Activated CD8-positive, alpha-beta T cell treated with anti-CD3 and anti-CD28 coated beads, Interleukin-2, amount 10 ng/mL, durations not matched to agents 7 days and 5 days (primary cell): ENCODE measurements around the gene ACD. TPM values are rescaled to one million over a fixed set of nuclear protein-coding genes. Genes with fewer than 3 reads are reported as not detected.

Experiments used
- ATAC-seq: fragments of 150-1000 bp; cut with Tn5 transposase; one replicate; pipeline ENCODE4 v1.10.0; 2021; ENCODE audit warnings: moderate library complexity
- CTCF ChIA-PET: fragments of 350-600 bp; sonication (Branson Sonifier 250); formaldehyde crosslinking; loops from one replicate; lab custom pipeline; 2021; ENCODE audit warnings: antibody characterized with exemption; lab: Charles Lee
- POLR2A ChIA-PET: fragments of 350-600 bp; sonication (Branson Sonifier 250); formaldehyde crosslinking; loops from one replicate; lab custom pipeline; 2021; ENCODE audit warnings: antibody characterized with exemption; lab: Charles Lee
- DNase-seq: peaks from one replicate; pipeline ENCODE4 v3.0.0-alpha.2; 2020
- H3K27ac Mint-ChIP-seq: one replicate; pipeline ENCODE4 v1.8.0; 2021; ENCODE audit warnings: mild to moderate bottlenecking, mixed read lengths
- H3K27me3 Mint-ChIP-seq: one replicate; pipeline ENCODE4 v1.8.0; 2021; ENCODE audit warnings: low read depth, mixed read lengths
- H3K36me3 Mint-ChIP-seq: one replicate; pipeline ENCODE4 v1.8.0; 2021; ENCODE audit warnings: low read depth, mixed read lengths
- H3K4me1 Mint-ChIP-seq: one replicate; pipeline ENCODE4 v1.8.0; 2021; ENCODE audit warnings: low read depth, mixed read lengths
- H3K4me3 Mint-ChIP-seq: one replicate; pipeline ENCODE4 v1.8.0; 2021; ENCODE audit warnings: mild to moderate bottlenecking, mixed read lengths
- H3K9me3 Mint-ChIP-seq: one replicate; pipeline ENCODE4 v1.8.0; 2022; ENCODE audit warnings: mixed read lengths; ENCODE audit not compliant: insufficient read depth
- total RNA-seq, 2 experiments: library from RNA; stranded (reverse); gene quantifications; one replicate each; pipeline ENCODE4 v1.2.3, GENCODE V29; 2021

The ACD gene
- total RNA-seq, 2 experiments from 2014 or later = 51.4 to 51.6 TPM

DNA sequence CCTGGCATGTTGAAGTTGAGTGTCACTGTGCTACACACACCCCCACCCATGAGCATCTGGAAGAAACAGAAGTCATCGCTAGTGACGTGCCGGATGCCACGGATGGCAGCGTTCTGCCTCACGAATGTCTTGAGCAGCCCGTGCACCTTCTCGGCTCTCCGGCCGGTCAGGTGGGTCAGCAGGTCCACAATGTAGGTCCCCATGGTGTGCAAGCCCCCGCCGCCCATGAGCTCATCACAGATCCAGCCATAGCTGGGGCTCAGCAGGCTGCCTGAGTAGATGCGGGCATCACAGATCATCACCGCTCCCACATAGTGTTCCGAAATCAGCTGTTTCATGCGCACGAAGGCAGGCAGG lies 15.5 kb upstream of the ACD start:
- H3K36me3 Mint-ChIP-seq = no peaks in the 10 kb centered on the region
- CTCF ChIA-PET = no interaction called here

GRCh38 chr16:67674851-67675578 lies 15.0 kb upstream of the ACD start:
- CTCF ChIA-PET = interaction anchor here (0.7 to 0.9 kb wide), 2 partner anchors 142 to 209 kb away, joined by 3 to 4 read pairs; partner anchors contain the start of gene NRN1L
- Mint-ChIP-seq H3K36me3 (no peaks in the 10 kb centered on the region), H3K27me3 (no peaks in the 10 kb centered on the region), H3K9me3 (no peaks in the 10 kb centered on the region), H3K4me3 (no peak overlapping the region), H3K27ac (no peak overlapping the region), H3K4me1 (no peaks in the 10 kb centered on the region)
- POLR2A ChIA-PET = no interaction called here
- DNase-seq = no peak
- no peak for ATAC-seq

More for the DNA sequence above, 15.5 kb upstream of the ACD start:
- no peaks in the 10 kb centered on the region for H3K27me3 Mint-ChIP-seq
- no peaks in the 10 kb centered on the region for H3K4me1 Mint-ChIP-seq
- DNase-seq = no peak
- ATAC-seq = no peak
- H3K4me3 Mint-ChIP-seq = no peak overlapping the region
- POLR2A ChIA-PET = no interaction called here
- no peaks in the 10 kb centered on the region for H3K9me3 Mint-ChIP-seq
- H3K27ac Mint-ChIP-seq = no peak overlapping the region

DNA sequence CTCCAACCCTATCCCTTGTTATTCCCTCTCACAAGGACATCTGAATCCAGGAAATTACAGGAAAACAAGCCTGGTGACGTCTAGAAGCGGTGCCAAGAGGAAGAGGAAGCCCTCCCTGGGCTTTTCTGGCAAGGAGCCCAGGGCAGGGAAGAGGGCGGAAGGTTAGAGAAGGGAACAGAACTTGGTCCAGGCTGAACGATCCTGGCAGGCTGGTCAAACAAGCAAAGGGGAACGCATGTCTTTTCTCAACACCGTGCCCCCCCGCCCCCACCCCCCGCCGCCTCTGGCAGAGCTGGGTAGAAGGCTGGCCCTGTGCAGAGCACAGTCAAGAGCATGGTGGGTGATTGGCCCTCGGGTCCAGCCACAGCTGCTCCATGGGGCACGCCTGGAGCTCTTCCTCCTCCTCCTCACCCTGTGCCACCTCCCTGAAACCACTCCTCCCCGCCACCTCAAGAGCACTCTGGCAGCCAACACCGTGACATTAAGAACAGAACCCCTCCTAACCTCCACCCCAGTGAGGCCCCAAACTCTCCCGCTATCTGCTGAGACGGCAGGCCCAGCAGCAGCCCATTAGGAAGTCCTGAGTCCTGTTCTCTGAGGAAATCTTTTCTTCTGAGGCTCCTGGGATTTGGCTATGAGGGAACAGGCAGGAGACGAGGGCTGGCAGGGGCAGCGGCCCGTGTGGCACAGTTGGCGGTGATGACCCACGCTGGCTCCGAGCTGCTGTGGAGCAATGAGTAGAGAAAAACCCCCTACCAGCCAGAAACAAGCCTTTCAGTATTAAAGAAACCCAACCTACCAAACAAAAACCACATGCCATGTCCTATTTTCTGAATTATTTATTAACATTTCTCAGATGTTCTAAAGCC lies 13.9 kb upstream of the ACD start:
- H3K4me1 Mint-ChIP-seq = no peaks in the 10 kb centered on the region
- ChIA-PET CTCF (interaction anchor here (0.9 to 4.0 kb wide), 11 partner anchors 14 to 261 kb away, joined by 3 to 24 read pairs (median 6); partner anchors contain the start of genes ACD, GFOD2, NUTF2 and PARD6A), POLR2A (no interaction called here)
- peak overlapping the region; percentile 55 for H3K27ac Mint-ChIP-seq
- H3K27me3 Mint-ChIP-seq = no peaks in the 10 kb centered on the region
- H3K36me3 Mint-ChIP-seq = no peaks in the 10 kb centered on the region
- ATAC-seq (no peak), DNase-seq (no peak)
- no peak overlapping the region for H3K4me3 Mint-ChIP-seq
- no peaks in the 10 kb centered on the region for H3K9me3 Mint-ChIP-seq

GRCh38 chr16:67672739-67673662 lies 12.9 kb upstream of the ACD start:
- CTCF ChIA-PET = interaction anchor here (0.6 to 11.3 kb wide), 35 partner anchors 10 to 442 kb away, joined by 3 to 211 read pairs (median 4); partner anchors contain the start of genes ACD, GFOD2, NUTF2 and PARD6A
- ATAC-seq = peak; percentile 19
- H3K27ac Mint-ChIP-seq = no peak overlapping the region

DNA sequence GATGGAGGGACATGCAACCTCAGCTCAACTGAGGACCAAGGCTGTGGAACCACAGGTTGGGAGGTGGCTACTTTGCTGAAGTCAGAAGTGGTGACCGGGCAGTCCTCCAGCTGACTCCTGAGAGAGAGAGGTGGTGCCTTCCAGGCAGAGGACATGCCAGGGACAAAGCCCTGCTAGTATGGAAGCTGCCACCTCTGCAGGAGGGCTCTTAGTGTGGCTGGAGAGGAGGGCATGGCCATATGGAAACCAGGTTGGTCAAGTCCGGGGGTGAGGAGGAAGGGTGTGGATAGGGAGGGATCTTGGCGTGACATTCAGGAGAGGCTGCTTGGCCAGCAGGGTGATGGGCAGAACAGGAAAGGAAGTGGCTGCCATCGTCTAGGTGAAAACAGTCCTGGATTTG lies 12.2 kb upstream of the ACD start:
- POLR2A ChIA-PET = no interaction called here
- no peak overlapping the region for H3K4me3 Mint-ChIP-seq
- no peak overlapping the region for H3K27ac Mint-ChIP-seq
- H3K36me3 Mint-ChIP-seq = no peaks in the 10 kb centered on the region
- H3K9me3 Mint-ChIP-seq = no peaks in the 10 kb centered on the region
- CTCF ChIA-PET = interaction anchor here (0.6 to 11.3 kb wide), 33 partner anchors 9 to 369 kb away, joined by 3 to 211 read pairs (median 4); partner anchors contain the start of genes ACD, CARMIL2, GFOD2 and NUTF2
- H3K4me1 Mint-ChIP-seq = peaks cover 10% of the 10 kb centered on the region
- DNase-seq (no peak), ATAC-seq (no peak)
- no peaks in the 10 kb centered on the region for H3K27me3 Mint-ChIP-seq

More at GRCh38 chr16:67672739-67673662, 12.9 kb upstream of the ACD start:
- POLR2A ChIA-PET = no interaction called here
- Mint-ChIP-seq H3K4me1 (peaks cover 3% of the 10 kb centered on the region), H3K4me3 (no peak overlapping the region), H3K9me3 (no peaks in the 10 kb centered on the region), H3K27me3 (no peaks in the 10 kb centered on the region), H3K36me3 (no peaks in the 10 kb centered on the region)
- peak; percentile 73 for DNase-seq

DNA sequence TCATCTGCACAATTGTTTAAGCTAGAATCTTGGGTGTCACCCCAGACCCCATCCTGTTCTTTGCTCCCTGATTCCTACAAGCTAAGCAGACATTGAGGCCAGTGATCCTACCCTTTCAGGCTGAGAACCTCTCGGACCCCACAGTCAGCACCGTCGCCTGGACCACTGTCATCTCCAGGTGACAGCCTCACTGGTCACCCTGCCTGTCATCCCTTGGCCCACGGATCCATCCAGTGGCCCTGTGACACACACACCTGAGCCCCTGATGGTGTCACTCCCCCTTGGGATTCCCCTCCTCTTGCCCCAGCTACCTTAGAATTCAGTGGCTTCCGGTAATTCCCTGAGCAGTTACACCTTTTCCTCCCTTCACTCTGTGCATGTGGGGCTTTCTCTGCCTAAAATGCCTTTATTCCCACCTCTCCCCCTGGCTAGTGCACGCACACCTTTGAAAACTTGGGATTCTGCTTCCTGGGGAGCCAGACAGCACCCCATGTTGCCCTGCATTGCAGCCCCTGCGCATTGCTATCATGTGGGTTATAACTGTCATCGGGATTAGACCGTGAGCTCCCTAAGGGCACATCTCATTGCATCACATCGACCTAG lies 9.5 kb upstream of the ACD start:
- no peak overlapping the region for H3K27ac Mint-ChIP-seq
- POLR2A ChIA-PET = no interaction called here
- H3K9me3 Mint-ChIP-seq = no peaks in the 10 kb centered on the region
- no peak for DNase-seq
- H3K36me3 Mint-ChIP-seq = no peaks in the 10 kb centered on the region
- ATAC-seq = no peak
- peaks cover 27% of the 10 kb centered on the region for H3K4me1 Mint-ChIP-seq
- CTCF ChIA-PET = interaction anchor here (1.2 to 11.3 kb wide), 9 partner anchors 7 to 189 kb away, joined by 3 to 211 read pairs (median 16); partner anchors contain the start of genes ATP6V0D1, CTCF and GFOD2
- H3K27me3 Mint-ChIP-seq = no peaks in the 10 kb centered on the region
- no peak overlapping the region for H3K4me3 Mint-ChIP-seq

DNA sequence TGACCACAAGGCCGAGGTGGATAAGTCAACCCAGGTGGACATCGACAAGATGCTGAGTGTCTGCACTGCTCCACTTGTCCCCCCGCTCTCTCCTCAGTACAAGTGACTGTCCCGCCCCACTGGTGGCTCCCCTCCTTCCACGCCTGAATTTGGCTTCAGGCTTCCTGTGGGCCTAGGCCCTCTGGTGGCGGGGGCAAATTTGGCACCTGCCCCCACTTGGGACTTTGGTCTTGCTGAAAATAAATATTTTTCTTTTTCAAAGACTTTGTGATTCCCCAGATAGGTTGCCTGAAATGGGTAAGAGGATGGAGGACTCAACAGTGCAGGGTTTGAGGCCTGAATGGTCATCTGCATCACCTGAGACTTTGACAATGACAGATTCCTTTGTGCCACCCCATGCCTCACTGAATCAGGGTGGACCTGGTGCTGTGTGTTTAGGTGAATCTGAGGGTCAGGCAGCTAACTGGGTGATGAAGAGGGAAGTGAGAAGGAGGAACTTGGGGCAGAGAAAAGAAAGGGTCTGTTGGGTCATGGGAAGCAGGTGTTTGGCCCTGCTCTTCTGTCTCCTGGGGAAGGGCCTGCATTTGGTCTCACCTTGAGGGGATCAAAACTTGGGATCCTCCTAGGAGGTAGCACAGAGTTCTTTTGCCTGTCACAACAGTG lies 8.6 kb upstream of the ACD start:
- Mint-ChIP-seq H3K36me3 (no peaks in the 10 kb centered on the region), H3K27ac (peak overlapping the region; percentile 2), H3K9me3 (no peaks in the 10 kb centered on the region), H3K27me3 (no peaks in the 10 kb centered on the region), H3K4me1 (peaks cover 31% of the 10 kb centered on the region), H3K4me3 (no peak overlapping the region)
- ChIA-PET POLR2A (interaction anchor here (1.6 kb wide), 1 partner anchor 121 kb away, joined by 6 read pairs; no protein-coding TSS in a partner anchor), CTCF (interaction anchor here (0.5 to 11.3 kb wide), 18 partner anchors 8 to 188 kb away, joined by 3 to 211 read pairs (median 8); partner anchors contain the start of genes ATP6V0D1, CARMIL2, CTCF and GFOD2)
- ATAC-seq (no peak), DNase-seq (peak; percentile 56)

DNA sequence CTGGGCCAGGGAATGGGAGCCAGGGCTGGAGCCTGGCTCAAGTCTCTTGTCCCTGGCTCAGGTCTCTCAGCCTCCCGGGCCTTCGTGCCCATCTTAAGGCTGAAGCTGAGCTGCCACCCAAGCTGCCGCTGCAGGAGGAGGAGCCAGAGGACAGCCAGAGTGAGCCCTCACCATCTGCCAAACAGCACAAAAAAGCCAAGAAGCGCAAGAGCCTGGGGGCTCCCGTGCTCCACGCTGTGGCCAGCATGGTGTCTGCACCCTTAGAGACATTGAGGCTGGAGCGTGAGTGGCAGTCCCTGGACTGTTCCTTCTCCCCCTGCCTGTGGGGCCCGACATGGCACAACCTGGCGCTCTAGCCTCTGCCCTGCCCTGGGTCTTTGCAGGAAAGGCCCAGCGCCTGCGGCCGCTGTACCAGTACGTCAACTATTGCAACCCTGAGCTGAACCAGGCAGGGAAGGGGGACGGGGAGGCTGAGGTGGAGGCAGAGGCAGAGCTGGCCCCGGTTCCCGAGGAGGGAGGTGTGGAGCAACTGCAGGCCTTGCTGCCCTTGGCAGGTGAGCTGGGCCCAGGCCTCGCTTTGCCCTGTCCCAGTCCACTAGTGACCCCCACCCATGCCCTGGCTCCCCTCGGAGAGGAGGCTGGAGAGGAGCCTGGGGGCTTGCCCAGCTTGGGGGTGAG lies 7.9 kb upstream of the ACD start:
- ChIA-PET CTCF (interaction anchor here (0.5 to 11.3 kb wide), 24 partner anchors 9 to 268 kb away, joined by 3 to 211 read pairs (median 6); partner anchors contain the start of genes ATP6V0D1, CARMIL2, CTCF and GFOD2), POLR2A (interaction anchor here (1.6 to 2.7 kb wide), 2 partner anchors 105 to 121 kb away, joined by 6 to 7 read pairs; partner anchors contain the start of gene CTCF)
- no peaks in the 10 kb centered on the region for H3K27me3 Mint-ChIP-seq
- peak overlapping the region; percentile 55 for H3K27ac Mint-ChIP-seq
- peak; percentile 90 for DNase-seq
- H3K4me3 Mint-ChIP-seq = peak overlapping the region; percentile 83
- no peaks in the 10 kb centered on the region for H3K36me3 Mint-ChIP-seq
- peak; percentile 85 for ATAC-seq
- peaks cover 31% of the 10 kb centered on the region for H3K4me1 Mint-ChIP-seq
- no peaks in the 10 kb centered on the region for H3K9me3 Mint-ChIP-seq

- ChIA-PET CTCF (interaction anchor here (0.6 to 11.3 kb wide), 22 partner anchors 8 to 268 kb away, joined by 3 to 211 read pairs (median 6); partner anchors contain the start of genes ATP6V0D1, CARMIL2, CTCF and GFOD2), POLR2A (interaction anchor here (1.6 to 2.7 kb wide), 2 partner anchors 105 to 120 kb away, joined by 6 to 7 read pairs; partner anchors contain the start of gene CTCF)
- H3K36me3 Mint-ChIP-seq = no peaks in the 10 kb centered on the region
- ATAC-seq (no peak), DNase-seq (no peak)
- H3K9me3 Mint-ChIP-seq = no peaks in the 10 kb centered on the region
- H3K4me1 Mint-ChIP-seq = peaks cover 31% of the 10 kb centered on the region
- H3K27ac Mint-ChIP-seq = peak overlapping the region; percentile 83
- peak overlapping the region; percentile 83 for H3K4me3 Mint-ChIP-seq
- H3K27me3 Mint-ChIP-seq = no peaks in the 10 kb centered on the region
Measured at GRCh38 chr16:67667453-67667816, 7.4 kb upstream of the ACD start.
